HEK293 (cell line): Measurements from ENCODE around the gene CHRNA1.

Source experiments
- CTCF ChIA-PET: fragments of 350-600 bp; formaldehyde crosslinking; extraction: SDS; loops from one replicate; lab custom pipeline; 2021; ENCODE audit warnings: antibody characterized with exemption; lab: Yijun Ruan, JAX
- POLR2A ChIA-PET: fragments of 300-600 bp; formaldehyde crosslinking; extraction: SDS; loops from one replicate; lab custom pipeline; 2020; ENCODE audit warnings: antibody characterized with exemption, inconsistent platforms; lab: Yijun Ruan, JAX
- H3K27ac ChIP-seq: fragments of 200-500 bp; sonication (Bioruptor generic); 2 replicates; pipeline ENCODE4 v1.5.1; 2014; ENCODE audit warnings: low read depth, low read length, control low read depth, inconsistent platforms; ENCODE audit errors: extremely low read depth
- H3K36me3 ChIP-seq, 2 experiments: fragments of 200-500 bp in 1 of 2; sonication (Bioruptor generic) in 1 of 2; 1 replicate in 1 of 2; 2 replicates in 1 of 2; pipeline ENCODE4 v1.5.1; 2014 to 2017; ENCODE audit warnings: inconsistent platforms in 2 of 2, low read length in 2 of 2; ENCODE audit not compliant: control insufficient read depth in 2 of 2, insufficient read depth in 1 of 2
- H3K4me1 ChIP-seq: fragments of 200-500 bp; sonication (Bioruptor generic); 2 replicates; pipeline ENCODE4 v1.5.1; 2014; ENCODE audit warnings: mild to moderate bottlenecking, low read length, inconsistent platforms; ENCODE audit not compliant: control insufficient read depth, insufficient read depth
- H3K4me3 ChIP-seq: 2 replicates; pipeline ENCODE4 v1.5.1; 2011; ENCODE audit warnings: low read depth, mild to moderate bottlenecking, control low read depth, low read length, moderate library complexity
- H3K9me3 ChIP-seq: fragments of 200-500 bp; sonication (Bioruptor generic); 2 replicates; pipeline ENCODE4 v1.5.1; 2014; ENCODE audit warnings: low read depth, low read length, inconsistent platforms; ENCODE audit not compliant: control insufficient read depth, insufficient read depth
- KLF7 ChIP-seq: fragments of 450-650 bp; formaldehyde crosslinking; IDR thresholded peaks from 2 replicates; pipeline ENCODE4 v1.5.1; 2016; ENCODE audit warnings: missing biosample characterization, missing genetic modification characterization, borderline replicate concordance
- ZNF214 ChIP-seq: fragments of 450-650 bp; formaldehyde crosslinking; IDR thresholded peaks from 2 replicates; pipeline ENCODE4 v1.5.1; 2017; ENCODE audit warnings: missing biosample characterization, mild to moderate bottlenecking, missing genetic modification characterization, borderline replicate concordance
- ZNF292 ChIP-seq: fragments of 450-650 bp; formaldehyde crosslinking; IDR thresholded peaks from 2 replicates; pipeline ENCODE4 v1.5.1; 2016; ENCODE audit warnings: low read depth, missing biosample characterization, missing genetic modification characterization, borderline replicate concordance
- ZNF501 ChIP-seq: fragments of 450-650 bp; formaldehyde crosslinking; IDR thresholded peaks from 2 replicates; pipeline ENCODE4 v1.5.1; 2016; ENCODE audit warnings: missing biosample characterization, missing genetic modification characterization
- ZNF580 ChIP-seq: fragments of 450-650 bp; formaldehyde crosslinking; IDR thresholded peaks from 2 replicates; pipeline ENCODE4 v1.5.1; 2016; ENCODE audit warnings: missing biosample characterization, missing genetic modification characterization
- ZNF585B ChIP-seq: fragments of 450-650 bp; formaldehyde crosslinking; IDR thresholded peaks from 2 replicates; pipeline ENCODE4 v1.5.1; 2016; ENCODE audit warnings: missing biosample characterization, missing genetic modification characterization
- ZNF654 ChIP-seq: fragments of 450-650 bp; formaldehyde crosslinking; IDR thresholded peaks from 2 replicates; pipeline ENCODE4 v1.5.1; 2016; ENCODE audit warnings: low read depth, missing biosample characterization, missing genetic modification characterization

Gene CHRNA1

GRCh38 chr2:174702541-174702940 is 61.7 kb downstream of the CHRNA1 start:
- H3K4me3 ChIP-seq = no peak overlapping the region
- ChIA-PET POLR2A (no interaction called here), CTCF (interaction anchor here (1.2 to 4.7 kb wide), 4 partner anchors 10 to 282 kb away, joined by 3 to 36 read pairs (median 10); no protein-coding TSS in a partner anchor)
- no peaks in the 10 kb centered on the region for H3K9me3 ChIP-seq
- no peaks in the 10 kb centered on the region for H3K36me3 ChIP-seq
- TF ChIP-seq ZNF501 (tag by site-specific recombination) (no peak), ZNF214 (no peak), KLF7 (tag by site-specific recombination) (no peak), ZNF292 (tag by site-specific recombination) (no peak)
- H3K27ac ChIP-seq = no peak overlapping the region
- H3K4me1 ChIP-seq = no peaks in the 10 kb centered on the region

- Histone ChIP-seq H3K27ac (no peak overlapping the region), H3K4me1 (no peaks in the 10 kb centered on the region), H3K4me3 (no peak overlapping the region), H3K36me3 (no peaks in the 10 kb centered on the region), H3K9me3 (no peaks in the 10 kb centered on the region)
- TF ChIP-seq ZNF654 (peak; percentile 68), ZNF585B (tag by site-specific recombination) (no peak), ZNF580 (tag by site-specific recombination) (no peak)
- ChIA-PET POLR2A (no interaction called here), CTCF (interaction anchor here (0.6 to 7.6 kb wide), 56 partner anchors 9 to 1952 kb away, joined by 3 to 93 read pairs (median 4); partner anchors contain the start of gene CHRNA1)
These were observed 64.1 kb downstream of the CHRNA1 start for GRCh38 chr2:174699993-174700766.
